HG03378 (cell line): Measurements from ENCODE around the gene SIAH1.
"Not testable (repeated sequence)": the region's sequence is repeated elsewhere in the genome, so short reads cannot be mapped to it uniquely, and the experiment has no call there.

Source experiments
- ATAC-seq: cut with Tn5 transposase; IDR thresholded peaks from one replicate; pipeline ENCODE4 v1.9.1; 2021; ENCODE audit warnings: mild to moderate bottlenecking, moderate library complexity; ENCODE audit not compliant: unreplicated experiment

The SIAH1 gene, protein sequence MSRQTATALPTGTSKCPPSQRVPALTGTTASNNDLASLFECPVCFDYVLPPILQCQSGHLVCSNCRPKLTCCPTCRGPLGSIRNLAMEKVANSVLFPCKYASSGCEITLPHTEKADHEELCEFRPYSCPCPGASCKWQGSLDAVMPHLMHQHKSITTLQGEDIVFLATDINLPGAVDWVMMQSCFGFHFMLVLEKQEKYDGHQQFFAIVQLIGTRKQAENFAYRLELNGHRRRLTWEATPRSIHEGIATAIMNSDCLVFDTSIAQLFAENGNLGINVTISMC

DNA sequence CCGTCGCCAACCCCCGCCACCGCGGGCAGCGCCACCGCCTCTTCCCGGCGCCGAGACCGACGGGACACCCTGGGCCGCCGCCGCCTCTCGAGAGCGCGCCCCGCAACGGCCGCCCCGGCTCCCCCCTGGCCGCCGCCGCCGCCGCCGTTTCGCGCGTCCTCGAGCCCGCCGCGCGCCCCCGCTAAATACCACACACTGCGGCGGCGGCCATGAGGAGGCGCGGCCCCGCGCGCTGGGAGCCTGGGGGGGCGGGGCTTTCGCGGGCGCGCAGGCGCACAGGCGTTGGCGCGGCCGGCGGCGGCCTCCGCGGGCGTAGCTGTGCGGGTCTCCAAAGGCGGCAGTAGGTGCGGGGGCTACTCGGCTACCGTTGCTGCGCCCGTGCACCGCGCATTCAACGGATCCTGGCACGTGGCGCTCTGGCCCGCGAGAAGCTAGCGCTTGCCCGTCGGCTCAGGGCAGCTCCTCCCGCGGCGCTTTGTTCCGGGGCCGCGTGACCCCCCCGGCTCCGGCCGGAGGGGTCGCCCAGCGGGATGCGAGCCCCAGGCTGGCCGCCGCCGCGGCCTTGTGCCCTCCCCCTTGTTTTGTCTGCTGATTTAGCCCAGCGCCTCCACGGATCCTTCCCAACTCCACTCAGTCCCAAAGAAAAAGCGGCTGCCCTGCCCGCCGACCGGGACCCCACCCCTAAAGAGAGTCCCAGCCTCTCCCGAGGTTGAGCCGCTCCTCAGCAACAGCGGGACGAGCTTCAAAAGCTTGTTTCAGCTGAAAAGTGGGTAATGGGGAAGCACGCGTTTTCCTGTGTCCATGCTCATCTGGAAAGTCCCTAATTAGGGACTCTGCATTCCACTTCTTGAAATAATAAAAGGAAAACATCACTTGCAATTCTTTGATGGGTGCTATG is at the start of gene SIAH1:
TSS of gene SIAH1 (minus strand) at position 161 of the 898 bp plus-strand sequence. CDS start 22,985 bp downstream, outside the sequence.
- peak; percentile 49 for ATAC-seq

DNA sequence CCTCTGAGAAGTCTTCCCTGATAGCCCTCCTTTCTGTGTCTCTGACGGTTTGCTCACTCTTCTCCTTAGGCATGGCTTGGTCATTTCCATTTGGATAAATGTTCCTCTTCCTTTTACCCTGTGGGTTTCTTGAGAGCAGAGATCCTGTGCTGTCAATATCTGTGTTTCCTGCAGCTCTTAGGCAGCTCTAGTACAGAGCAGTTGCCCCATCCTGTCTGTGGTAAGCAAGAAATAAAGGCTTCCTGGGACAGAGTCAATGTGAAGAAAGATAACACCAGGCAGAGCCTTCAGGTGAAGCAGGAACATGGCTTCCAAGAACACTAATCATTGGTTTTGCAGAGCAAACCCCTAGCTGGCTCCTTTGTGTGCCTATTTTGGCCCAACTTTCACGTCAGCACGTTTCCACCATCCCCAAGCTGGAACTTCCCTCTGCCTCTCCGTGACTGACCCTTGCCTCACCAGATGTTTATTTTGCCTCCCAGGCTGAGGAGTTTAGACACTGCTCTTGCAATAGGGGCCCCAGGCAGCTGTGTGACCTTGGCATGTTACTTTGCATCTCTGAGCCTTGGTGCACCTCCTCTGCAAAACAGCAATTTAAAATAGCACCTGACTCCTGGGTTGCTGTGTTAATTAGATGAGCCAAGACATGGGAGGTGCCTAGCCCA is 49.6 kb upstream of the SIAH1 start:
- ATAC-seq, result no peak

DNA sequence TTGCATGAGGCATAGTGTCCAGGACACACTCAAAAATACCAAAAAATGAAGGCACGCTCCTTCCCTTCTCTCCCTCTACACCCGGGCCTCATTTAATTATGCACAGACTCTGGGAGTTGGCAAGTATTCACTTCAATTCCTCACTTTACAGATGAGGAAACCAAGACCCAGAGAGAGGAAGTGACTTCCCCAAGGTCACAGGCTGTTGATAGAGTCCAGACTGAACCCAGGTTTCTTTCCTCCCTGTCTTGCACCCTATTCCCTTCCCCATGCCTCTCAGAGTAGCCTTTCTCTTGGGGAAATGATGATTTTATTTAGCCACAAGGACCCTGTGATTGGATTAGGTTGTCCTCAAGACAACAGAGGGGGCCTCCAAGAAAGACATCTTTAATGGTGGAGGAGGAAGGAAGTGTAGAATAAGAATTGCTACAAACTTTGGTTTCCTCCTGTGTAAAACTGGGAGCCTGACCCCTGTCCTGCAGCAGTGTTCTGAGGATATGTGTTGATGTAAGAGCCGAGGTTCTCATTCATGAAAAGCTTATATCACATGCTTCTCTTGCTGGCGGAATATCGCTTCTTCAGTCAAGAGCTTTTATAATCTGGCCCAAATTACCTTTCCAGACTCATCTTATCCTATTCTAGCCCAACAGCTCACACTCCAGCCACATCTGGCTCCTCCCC is 48.8 kb upstream of the SIAH1 start:
- no peak for ATAC-seq

DNA sequence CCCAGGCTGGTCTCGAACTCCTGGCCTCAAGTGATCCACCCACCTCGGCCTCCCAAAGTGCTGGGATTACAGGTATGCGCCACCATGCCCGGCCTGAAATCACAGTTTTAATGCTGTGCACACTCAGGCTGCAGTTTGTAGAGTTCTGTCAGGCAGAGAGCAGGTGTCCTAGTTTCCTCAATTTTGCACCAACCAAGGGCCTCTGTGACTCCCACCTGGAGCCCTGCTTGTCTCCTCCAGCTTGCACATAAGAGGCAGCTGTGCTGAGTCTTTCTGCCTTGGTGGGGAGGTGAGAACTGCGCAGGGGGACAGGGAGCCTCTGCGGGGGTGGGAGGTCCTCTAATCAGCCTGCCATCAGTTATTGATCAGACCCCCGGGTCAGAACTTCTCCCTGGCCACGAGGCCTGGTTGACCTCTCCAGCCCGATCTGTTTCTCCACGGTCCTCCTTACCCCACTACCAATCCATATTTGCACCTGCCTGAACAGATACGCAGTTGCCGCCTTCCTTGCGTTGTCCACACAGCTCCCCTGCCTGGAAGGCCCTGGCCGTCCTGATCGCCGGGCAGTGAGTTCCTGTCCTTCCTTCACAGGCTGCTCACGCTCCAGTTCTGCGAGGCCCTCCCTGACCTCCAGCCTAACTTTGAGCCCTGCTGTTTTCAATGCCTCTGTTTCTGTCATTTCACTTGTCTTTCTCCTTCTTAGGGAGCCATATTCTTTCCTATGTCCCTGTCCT is 48.1 kb upstream of the SIAH1 start:
- no peak for ATAC-seq

DNA sequence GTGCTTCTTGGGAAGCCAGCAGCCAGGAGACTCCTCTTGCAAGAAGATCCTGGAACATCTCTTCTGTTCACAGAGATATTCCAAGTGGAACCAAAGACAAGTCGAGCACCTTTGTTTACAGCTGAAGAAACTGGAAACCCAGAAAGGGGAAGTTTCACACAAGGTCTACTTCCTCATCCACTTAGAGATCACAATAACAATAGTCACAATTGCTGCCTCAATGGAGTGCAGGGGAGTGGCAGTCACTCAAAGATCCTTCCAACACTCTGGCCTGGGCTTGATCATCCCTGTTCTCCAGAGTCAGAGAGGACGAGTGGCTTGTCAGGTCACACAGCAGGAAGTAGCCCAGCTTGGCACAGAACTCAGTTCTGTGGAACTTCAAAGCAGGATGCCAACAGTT is 46.9 kb upstream of the SIAH1 start:
- peak; percentile 80 for ATAC-seq

DNA sequence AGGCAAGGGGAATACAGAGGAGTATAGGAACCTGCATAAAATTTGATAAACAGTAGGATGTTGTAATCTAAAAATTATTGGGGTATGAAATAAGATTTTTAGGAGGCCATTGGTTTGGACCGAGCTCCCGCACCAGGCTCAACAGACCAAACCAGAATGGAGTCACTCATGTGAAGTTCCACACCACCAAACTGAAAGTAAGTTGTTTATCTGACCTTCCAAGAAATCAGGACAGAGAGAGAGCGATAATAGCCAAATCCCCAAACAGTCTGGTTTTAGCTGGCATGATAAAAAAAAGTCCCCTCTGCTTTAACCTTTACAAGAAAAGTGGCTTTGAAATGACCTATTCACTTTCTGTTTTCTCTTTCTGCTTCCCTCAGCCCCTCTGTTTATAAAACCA is 45.7 kb upstream of the SIAH1 start:
- peak; percentile 44 for ATAC-seq

DNA sequence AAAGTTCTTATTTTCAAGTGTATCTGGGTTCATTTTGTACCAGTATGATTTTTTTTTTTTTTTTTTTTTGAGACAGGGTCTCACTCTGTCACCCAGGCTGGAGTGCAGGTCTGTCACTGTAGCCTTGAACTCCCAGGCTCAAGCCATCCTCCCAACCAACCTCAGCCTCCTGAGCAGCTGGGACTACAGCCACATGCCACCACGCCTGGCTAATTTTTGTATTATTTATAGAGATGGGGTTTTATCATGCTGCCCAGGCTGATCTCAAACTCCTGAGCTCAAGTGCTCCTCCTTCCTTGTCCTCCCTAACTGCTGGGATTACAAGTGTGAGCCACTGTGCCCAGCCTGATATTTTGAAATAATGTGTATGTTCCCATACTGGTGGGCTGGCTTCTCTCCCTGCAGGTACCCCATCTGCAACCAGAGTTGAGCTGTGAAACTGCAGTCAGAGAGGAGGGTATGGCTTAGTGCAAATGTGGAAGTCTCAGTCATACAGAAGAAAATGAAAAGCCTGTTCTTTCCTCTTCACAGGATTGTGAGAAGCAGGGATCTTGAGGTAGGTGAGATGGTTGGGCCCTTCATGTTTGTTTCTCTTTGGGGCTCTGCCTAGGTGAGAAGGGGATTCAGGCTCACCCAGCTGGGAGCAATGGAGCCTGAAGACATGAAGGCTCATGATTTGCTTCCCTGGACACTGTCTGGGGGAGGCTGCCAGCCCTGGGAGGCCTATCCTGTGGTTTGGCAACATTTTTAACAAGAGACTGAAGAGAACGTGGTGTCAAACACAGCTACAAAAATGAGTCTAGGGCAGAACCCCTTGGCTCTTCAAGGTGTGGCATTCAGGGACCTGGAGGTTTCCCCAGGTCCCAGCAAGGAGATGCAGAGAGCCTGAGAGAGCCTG is 41.3 kb upstream of the SIAH1 start:
- no peak for ATAC-seq

DNA sequence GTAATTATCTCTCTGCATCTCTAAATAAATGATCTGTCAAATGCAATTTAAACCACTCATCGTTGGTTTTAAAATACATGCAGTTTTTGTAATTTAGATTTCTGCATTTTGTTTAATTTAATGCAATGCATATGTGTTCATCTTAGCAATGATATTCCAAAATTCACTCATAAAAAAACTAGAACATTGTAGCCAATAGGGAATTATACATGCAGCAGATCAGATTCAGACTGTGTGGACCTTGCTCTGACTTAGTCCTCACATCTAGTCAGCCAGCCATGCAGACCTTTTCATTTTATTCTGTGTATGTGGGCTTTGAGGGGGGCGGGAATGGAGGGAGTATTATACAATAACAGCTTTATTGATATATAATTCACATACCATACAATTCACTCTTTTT is 37.3 kb upstream of the SIAH1 start:
- no peak for ATAC-seq

DNA sequence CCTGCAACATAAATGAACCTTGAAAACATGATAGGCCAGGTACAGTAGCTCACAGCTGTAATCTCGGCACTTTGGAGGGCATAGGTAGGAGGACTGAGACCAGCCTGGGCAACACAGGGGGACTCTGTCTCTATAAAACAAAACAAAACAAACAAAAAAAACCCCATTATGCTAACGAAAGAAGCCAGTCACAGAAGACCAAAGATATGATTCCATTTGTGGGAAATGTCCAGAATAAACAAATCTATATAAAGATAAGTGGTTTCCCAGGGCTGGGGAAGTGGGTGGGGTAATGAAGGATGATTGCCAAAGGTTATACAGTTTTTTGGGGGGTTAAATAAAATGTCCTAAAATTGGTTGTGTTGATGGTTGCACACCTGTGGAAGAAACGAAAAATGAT is 36.5 kb upstream of the SIAH1 start:
- no peak for ATAC-seq

DNA sequence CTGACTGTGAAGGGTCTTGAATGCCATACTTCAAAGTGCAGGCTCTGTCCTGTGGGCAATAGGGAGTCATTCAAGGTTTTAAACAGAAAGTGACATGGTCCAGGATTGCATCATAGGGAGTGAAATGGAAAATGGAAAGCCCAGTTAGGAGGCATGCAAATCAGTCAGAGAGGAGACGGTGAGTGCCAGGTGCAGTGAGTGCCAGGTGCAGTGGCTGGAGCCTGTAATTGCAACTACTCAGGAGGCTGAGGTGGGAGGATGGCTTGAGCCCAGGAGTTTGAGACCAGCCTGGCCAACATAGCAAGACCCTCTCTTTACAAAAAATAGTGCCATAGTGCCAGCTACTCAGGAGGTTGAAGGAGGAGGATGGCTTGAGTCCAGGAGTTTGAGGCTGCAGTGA is 35.2 kb upstream of the SIAH1 start:
- no peak for ATAC-seq

DNA sequence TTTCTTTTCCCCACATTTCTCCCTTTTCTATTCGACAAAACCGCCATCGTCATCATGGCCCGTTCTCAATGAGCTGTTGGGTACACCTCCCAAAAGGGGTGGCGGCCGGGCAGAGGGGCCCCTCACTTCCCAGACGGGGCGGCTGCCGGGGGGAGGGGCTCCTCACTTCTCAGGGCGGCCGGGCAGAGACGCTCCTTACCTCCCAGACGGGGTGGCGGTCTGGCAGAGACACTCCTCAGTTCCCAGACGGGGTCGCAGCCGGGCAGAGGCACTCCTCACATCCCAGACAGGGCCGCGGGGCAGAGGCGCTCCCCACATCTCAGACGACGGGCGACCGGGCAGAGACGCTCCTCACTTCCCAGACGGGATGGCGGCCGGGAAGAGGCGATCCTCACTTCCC is 31.4 kb upstream of the SIAH1 start:
- ATAC-seq, result not testable (repeated sequence)

DNA sequence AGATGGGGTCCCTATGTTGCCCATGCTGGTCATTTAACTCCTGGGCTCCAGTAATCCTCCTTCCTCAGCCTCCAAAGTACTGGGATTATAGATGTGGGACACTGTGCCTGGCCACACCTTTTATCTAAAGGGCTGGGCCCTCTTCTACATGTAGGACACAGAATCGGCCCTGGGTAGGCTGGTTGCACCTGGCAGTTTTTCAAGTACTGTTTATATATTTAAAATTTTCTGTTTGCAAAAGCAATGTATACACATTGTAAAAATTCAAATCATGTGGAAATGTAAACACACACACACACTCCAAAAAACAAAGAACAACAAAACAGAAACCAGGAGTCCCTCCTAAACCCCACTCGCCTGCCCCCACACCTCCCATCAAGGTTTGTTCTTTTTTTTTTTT is 28.1 kb upstream of the SIAH1 start:
- ATAC-seq, result no peak

DNA sequence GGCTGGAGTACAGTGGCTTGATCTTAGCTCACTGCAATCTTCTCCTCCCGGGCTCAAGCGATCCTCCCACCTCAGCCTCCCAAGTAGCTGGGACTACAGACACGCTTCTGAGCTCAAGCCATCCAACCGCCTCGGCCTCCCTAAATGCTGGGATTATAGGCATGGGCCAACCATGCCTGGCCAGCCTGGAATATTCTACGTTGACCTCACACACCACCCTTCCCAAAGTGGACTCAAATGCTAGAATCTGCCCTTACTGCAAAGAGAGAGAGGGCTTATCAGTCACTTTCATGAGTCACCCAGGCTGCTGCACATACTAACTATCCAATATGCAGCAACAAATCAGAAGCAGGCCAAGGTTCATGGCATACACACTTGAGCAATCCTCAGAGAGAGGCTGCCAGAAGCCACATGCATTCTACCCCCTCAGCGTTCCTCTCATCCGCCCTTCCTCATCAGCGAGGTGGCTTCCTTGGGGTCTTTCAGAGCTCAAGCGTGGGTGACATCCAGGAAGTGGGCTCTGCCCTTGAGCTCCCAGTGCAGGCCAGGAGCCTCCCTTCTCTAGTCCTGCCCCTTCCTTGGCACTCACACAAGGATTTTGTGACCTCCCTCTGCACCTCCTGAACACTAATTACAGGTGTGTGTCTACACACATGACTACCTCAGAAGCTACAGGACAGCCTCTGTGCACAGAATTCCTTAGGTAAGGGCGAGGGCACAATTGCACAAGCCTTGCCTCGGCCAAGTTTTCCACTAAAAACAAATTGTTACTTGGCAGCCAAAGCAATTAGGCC is 24.8 kb upstream of the SIAH1 start:
- ATAC-seq, result no peak

DNA sequence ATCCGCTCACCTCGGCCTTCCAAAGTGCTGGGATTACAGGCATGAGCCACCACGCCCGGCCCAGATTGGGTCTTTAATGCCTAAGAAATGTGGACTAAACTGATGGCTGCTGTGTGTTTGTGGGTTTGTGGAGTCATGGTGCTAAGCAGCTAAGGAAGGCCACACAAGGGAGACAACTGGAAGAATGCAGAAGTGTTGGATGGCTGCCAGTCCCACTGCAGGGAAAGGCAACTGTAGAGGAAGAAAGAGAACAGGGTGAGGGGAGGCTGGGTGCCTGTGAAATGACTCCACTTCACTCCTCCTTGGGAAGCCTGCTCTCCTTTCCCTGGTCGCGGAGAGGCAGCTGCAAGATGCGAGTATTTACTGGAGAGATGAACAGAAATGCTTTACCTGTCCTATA is 23.5 kb upstream of the SIAH1 start:
- ATAC-seq, result no peak

DNA sequence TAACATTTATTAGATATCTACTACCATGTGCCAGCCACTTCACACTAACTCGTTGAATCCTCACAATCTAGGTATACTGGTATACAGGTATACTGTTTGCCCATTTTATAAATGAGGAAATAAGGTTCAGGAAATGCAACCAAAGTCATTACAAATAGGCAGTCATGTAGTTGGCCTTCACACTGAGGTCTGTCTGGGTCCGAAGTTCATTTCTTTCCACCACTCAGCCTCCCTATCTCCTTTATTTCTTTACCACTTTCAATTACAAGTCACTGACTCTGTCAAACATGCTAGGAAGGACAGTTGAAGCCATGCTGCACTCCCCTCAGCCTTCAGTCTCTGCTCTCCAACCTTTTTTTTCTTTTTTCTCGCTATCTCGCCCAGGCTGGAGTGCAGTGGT is 20.7 kb upstream of the SIAH1 start:
- ATAC-seq, result no peak

DNA sequence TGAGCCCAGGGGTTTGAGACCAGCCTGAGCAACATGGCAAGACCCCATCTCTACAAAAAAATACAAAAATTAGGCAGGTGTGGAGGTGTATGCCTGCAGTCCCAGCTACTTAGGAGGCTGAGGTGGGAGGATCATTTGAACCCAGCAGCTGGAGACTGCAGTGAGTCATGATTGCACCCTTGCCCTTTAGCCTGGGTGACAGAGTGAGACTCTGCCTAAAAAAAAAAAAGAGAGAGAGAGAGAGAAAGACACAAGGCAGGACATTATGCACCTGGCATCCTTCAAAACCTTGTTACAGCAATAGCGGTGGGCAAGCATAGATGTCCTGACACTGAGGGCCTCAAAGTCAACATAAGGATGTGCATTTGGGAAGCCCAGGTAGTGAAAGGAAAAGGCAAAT is 19.9 kb upstream of the SIAH1 start:
- no peak for ATAC-seq

DNA sequence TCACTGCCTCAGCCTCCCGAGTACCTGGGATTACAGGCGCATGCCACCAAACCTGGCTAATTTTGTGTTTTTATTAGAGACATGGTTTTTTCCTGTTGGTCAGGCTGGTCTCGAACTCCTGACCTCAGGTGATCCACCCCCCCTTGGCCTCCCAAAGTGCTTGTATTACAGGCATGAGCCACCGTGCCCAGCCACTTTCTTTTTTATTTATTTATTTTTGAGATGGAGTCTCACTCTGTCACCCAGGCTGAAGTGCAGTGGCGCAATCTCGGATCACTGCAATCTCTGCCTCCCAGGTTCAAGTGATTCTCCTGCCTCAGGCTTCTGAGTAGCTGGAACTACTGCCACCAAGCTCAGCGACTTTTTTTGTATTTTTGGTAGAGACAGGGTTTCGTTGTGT is 17.3 kb upstream of the SIAH1 start:
- not testable (repeated sequence) for ATAC-seq

DNA sequence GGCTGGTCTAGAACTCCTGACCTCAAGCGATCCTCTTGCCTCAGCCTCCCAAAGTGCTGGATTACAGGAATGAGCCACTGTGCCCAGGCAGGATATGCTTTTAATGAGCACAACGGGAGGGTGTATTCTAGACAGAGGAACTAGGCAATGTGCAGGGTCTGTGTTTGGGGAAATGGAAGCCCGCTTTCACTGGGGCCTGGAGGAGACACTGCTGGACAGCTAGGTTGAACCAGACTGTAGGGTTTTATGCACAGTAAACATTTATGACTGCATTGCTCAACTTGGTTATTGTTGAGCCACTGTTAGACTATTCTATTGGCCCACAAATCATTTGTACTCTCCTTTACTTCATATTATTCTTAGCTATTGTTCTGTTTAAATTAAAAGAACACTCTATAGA is 10.2 kb upstream of the SIAH1 start:
- ATAC-seq, result no peak

DNA sequence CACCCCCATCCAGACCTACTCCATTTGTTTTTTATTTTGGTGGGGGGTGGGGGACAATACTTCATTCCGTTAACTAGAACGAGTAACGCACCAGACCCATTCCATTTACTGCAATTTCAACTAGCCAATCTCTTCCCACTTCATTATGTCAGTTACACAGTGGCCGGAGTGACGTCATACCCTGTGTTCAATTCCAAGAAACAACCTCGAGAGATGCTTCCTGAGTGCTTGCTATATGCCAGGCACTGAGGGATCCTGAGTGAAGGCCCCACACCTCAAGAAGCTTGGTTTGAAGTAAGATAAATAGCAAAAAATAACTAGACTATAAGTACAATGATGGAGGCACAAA is 9.1 kb upstream of the SIAH1 start:
- ATAC-seq, result no peak
